Caco-2 (cell line): ENCODE results near the gene PGR. TPM values are rescaled to one million over a fixed set of nuclear protein-coding genes. Genes with fewer than 3 reads are reported as not detected.

Experiments
- BruUV-seq: library from RNA; stranded (reverse); fragments of 400-500 nt; replicated peaks from 2 replicates; lab custom pipeline; 2021; lab: Mats Ljungman, UMichigan
- CTCF ChIA-PET: fragments of 300-600 bp; sonication (Branson Sonifier 250); formaldehyde crosslinking; loops from one replicate; lab custom pipeline; 2022; ENCODE audit warnings: antibody characterized with exemption; lab: Charles Lee
- POLR2A ChIA-PET: fragments of 300-600 bp; sonication (Branson Sonifier 250); formaldehyde crosslinking; loops from one replicate; lab custom pipeline; 2022; ENCODE audit warnings: antibody characterized with exemption; lab: Charles Lee
- DNase-seq, 2 experiments: peaks; one replicate each; pipeline versions ENCODE4 v3.0.0 to v3.0.0-alpha.2; 2020 to 2022
- H3K27me3 ChIP-seq: replicated peaks from 2 replicates; pipeline ENCODE4 v1.6.0; 2011; ENCODE audit warnings: low read length; ENCODE audit not compliant: control insufficient read depth, insufficient read depth
- H3K36me3 ChIP-seq: 2 replicates; pipeline ENCODE4 v1.5.1; 2011; ENCODE audit warnings: low read length; ENCODE audit not compliant: control insufficient read depth, insufficient read depth
- H3K4me1 ChIP-seq: fragments of 250-450 bp; sonication (Bioruptor Pico); 2 replicates; pipeline ENCODE4 v1.5.1; 2020; ENCODE audit warnings: mild to moderate bottlenecking
- H3K4me3 ChIP-seq: 2 replicates; pipeline ENCODE4 v1.5.1; 2011; ENCODE audit warnings: low read depth, mild to moderate bottlenecking, control low read depth, low read length
- H3K9me3 ChIP-seq: fragments of 250-450 bp; sonication (Bioruptor Pico); 2 replicates; pipeline ENCODE4 v1.5.1; 2020; ENCODE audit warnings: mild to moderate bottlenecking, moderate library complexity
- H3K27ac Mint-ChIP-seq: one replicate; pipeline ENCODE4 v1.8.0; 2022; ENCODE audit warnings: mixed read lengths; ENCODE audit not compliant: unreplicated experiment
- H3K27me3 Mint-ChIP-seq: one replicate; pipeline ENCODE4 v1.8.0; 2022; ENCODE audit warnings: mixed read lengths; ENCODE audit not compliant: insufficient read depth, unreplicated experiment
- H3K36me3 Mint-ChIP-seq: one replicate; pipeline ENCODE4 v1.8.0; 2022; ENCODE audit warnings: mild to moderate bottlenecking, mixed read lengths; ENCODE audit not compliant: insufficient read depth, unreplicated experiment
- H3K4me1 Mint-ChIP-seq: one replicate; pipeline ENCODE4 v1.8.0; 2022; ENCODE audit warnings: low read depth, mixed read lengths; ENCODE audit not compliant: unreplicated experiment
- H3K4me3 Mint-ChIP-seq: one replicate; pipeline ENCODE4 v1.8.0; 2022; ENCODE audit warnings: mild to moderate bottlenecking, moderate library complexity, mixed read lengths; ENCODE audit not compliant: unreplicated experiment
- H3K9me3 Mint-ChIP-seq: one replicate; pipeline ENCODE4 v1.8.0; 2022; ENCODE audit warnings: mixed read lengths; ENCODE audit not compliant: unreplicated experiment
- intact Hi-C: fragments of 100-400 bp; cut with micrococcal nuclease; formaldehyde crosslinking; loops from one replicate; pipeline ENCODE4 v1.10.0; 2022; ENCODE audit not compliant: unreplicated experiment
- total RNA-seq: library from RNA; stranded (reverse); gene quantifications from 2 replicates; pipeline ENCODE4 v1.2.3, GENCODE V29; 2022
- TF ChIP-seq, protein P1 (sequence below), 2 experiments: fragments of 200-600 bp in 1 of 2; IDR thresholded peaks; 1 replicate in 1 of 2; 2 replicates in 1 of 2; pipeline versions ENCODE4 v1.5.1 to v1.8.0; 2011 to 2022; ENCODE audit warnings: antibody characterized with exemption in 1 of 2, control low read depth in 1 of 2, inconsistent platforms in 1 of 2, low read depth in 1 of 2, low read length in 1 of 2, mild to moderate bottlenecking in 1 of 2, moderate library complexity in 1 of 2; ENCODE audit not compliant: insufficient read depth in 1 of 2, severe bottlenecking in 1 of 2, unreplicated experiment in 1 of 2

The PGR gene
- total RNA-seq, 1 experiment from 2014 or later = not detected

DNA sequence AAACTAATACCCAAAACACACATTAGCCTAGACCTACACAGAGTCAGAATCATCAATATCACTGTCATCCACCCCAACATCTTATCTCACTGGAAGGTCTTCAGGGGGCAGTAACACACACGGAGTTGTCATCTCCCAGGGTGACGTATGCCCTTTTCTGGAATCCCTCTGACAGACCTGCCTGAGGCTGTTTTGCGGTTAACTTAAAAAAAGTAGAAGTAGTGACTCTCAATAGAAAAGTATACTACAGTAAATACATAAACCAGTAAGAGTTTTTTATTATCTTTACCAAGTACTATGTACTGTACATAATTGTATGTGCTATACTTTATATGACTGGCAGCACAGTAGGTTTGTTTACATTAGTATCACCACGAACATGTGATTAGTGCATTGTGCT, 80.5 kb downstream of the PGR start:
- BruUV-seq = no TSS peak
- ChIA-PET CTCF (no interaction called here), POLR2A (no interaction called here)
- H3K4me1 ChIP-seq = no peaks in the 10 kb centered on the region
- TF ChIP-seq, protein P1, sequence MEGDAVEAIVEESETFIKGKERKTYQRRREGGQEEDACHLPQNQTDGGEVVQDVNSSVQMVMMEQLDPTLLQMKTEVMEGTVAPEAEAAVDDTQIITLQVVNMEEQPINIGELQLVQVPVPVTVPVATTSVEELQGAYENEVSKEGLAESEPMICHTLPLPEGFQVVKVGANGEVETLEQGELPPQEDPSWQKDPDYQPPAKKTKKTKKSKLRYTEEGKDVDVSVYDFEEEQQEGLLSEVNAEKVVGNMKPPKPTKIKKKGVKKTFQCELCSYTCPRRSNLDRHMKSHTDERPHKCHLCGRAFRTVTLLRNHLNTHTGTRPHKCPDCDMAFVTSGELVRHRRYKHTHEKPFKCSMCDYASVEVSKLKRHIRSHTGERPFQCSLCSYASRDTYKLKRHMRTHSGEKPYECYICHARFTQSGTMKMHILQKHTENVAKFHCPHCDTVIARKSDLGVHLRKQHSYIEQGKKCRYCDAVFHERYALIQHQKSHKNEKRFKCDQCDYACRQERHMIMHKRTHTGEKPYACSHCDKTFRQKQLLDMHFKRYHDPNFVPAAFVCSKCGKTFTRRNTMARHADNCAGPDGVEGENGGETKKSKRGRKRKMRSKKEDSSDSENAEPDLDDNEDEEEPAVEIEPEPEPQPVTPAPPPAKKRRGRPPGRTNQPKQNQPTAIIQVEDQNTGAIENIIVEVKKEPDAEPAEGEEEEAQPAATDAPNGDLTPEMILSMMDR (IDR thresholded peaks at IDR 0.05; ENCODE audit: insufficient read depth in 1 of 2, low read depth in 1 of 2, low read length in 1 of 2, severe bottlenecking in 1 of 2, unreplicated experiment in 1 of 2) = no peak
- H3K36me3 ChIP-seq = no peaks in the 10 kb centered on the region
- Mint-ChIP-seq H3K4me1 (no peaks in the 10 kb centered on the region), H3K9me3 (no peaks in the 10 kb centered on the region), H3K27me3 (peaks cover 10% of the 10 kb centered on the region), H3K4me3 (no peak overlapping the region), H3K36me3 (no peaks in the 10 kb centered on the region), H3K27ac (no peak overlapping the region)
- H3K27me3 ChIP-seq = no peaks in the 10 kb centered on the region
- no peak for DNase-seq
- no peaks in the 10 kb centered on the region for H3K9me3 ChIP-seq
- intact Hi-C loops = no loop called here
- no peak overlapping the region for H3K4me3 ChIP-seq

DNA sequence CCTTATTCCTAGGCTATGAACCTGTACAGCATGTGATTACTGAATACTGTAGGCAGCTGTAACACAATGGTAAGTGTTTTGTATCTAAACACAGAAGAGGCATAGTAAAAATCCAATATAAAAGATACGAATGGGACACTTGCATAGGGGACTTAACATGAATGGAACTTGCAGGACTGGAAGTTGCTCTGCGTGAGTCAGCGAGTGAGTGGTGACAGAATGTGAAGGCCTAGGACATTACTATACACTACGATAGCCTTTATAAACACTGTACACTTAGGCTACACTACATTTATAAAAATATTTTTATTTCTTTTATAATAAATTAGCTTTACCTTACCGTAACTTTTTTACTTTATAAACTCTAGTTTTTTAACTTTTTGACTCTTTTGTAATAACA, 81.1 kb downstream of the PGR start:
- H3K27me3 Mint-ChIP-seq = peaks cover 7% of the 10 kb centered on the region
- intact Hi-C loops = no loop called here
- H3K4me3 Mint-ChIP-seq = no peak overlapping the region
- ChIA-PET CTCF (no interaction called here), POLR2A (no interaction called here)
- TF ChIP-seq, protein P1 (IDR thresholded peaks at IDR 0.05; ENCODE audit: insufficient read depth in 1 of 2, low read depth in 1 of 2, low read length in 1 of 2, severe bottlenecking in 1 of 2, unreplicated experiment in 1 of 2) = no peak
- no peaks in the 10 kb centered on the region for H3K4me1 ChIP-seq
- no peaks in the 10 kb centered on the region for H3K36me3 Mint-ChIP-seq
- no peaks in the 10 kb centered on the region for H3K27me3 ChIP-seq
- no peaks in the 10 kb centered on the region for H3K9me3 Mint-ChIP-seq
- H3K4me3 ChIP-seq = no peak overlapping the region
- BruUV-seq = no TSS peak
- no peaks in the 10 kb centered on the region for H3K4me1 Mint-ChIP-seq
- no peaks in the 10 kb centered on the region for H3K36me3 ChIP-seq
- no peaks in the 10 kb centered on the region for H3K9me3 ChIP-seq
- DNase-seq = no peak
- H3K27ac Mint-ChIP-seq = no peak overlapping the region

- Mint-ChIP-seq H3K27me3 (peaks cover 3% of the 10 kb centered on the region), H3K36me3 (no peaks in the 10 kb centered on the region), H3K4me1 (no peaks in the 10 kb centered on the region), H3K9me3 (no peaks in the 10 kb centered on the region), H3K4me3 (no peak overlapping the region), H3K27ac (no peak overlapping the region)
- CTCF ChIA-PET = no interaction called here
- TF ChIP-seq, protein P1 (IDR thresholded peaks at IDR 0.05; ENCODE audit: insufficient read depth in 1 of 2, low read depth in 1 of 2, low read length in 1 of 2, severe bottlenecking in 1 of 2, unreplicated experiment in 1 of 2) = no peak
- POLR2A ChIA-PET = no interaction called here
- Histone ChIP-seq H3K9me3 (no peaks in the 10 kb centered on the region), H3K4me1 (no peaks in the 10 kb centered on the region), H3K27me3 (no peaks in the 10 kb centered on the region), H3K4me3 (no peak overlapping the region), H3K36me3 (no peaks in the 10 kb centered on the region)
- no peak for DNase-seq
- intact Hi-C loops = no loop called here
- BruUV-seq = no TSS peak
Observed at GRCh38 chr11:101046947-101047346, 82.7 kb downstream of the PGR start.
